Measurements from ENCODE around the gene EDAR.
A peak's percentile ranks its signal among the peaks of the same experiment; 100 is the strongest.

EDAR gene

GRCh38 chr2:109031476-109032228, 42.6 kb upstream of the EDAR start:
- Histone ChIP-seq H3K27me3 (ENCODE audit: insufficient read depth, poor library complexity, severe bottlenecking) (no peaks in the 10 kb centered on the region), H3K27ac (replicated peaks) (peak overlapping the region; percentile 85), H3K4me3 (replicated peaks; ENCODE audit: insufficient read depth, low read length) (peak overlapping the region; percentile 39)
- peak; percentile 49; the same call in 1 of the 2 replicates for TF ChIP-seq POLR2AphosphoS5 (IDR thresholded peaks at IDR 0.05; ENCODE audit: low read depth)
- no peak for TF ChIP-seq GABPA (IDR thresholded peaks at IDR 0.05; ENCODE audit: low read depth)
- TF ChIP-seq SPI1 (IDR thresholded peaks at IDR 0.05; ENCODE audit: borderline replicate concordance, low read depth) = peak; percentile 23; the same call in 1 of the 2 replicates
- DNase-seq (ENCODE audit: low read depth in 1 of 2, low spot score in 1 of 2) = peak; percentile 80 to 92

GRCh38 chr2:109030870-109031475, 42.0 kb upstream of the EDAR start:
- H3K27me3 ChIP-seq (ENCODE audit: insufficient read depth, poor library complexity, severe bottlenecking) = no peaks in the 10 kb centered on the region
- H3K4me3 ChIP-seq (replicated peaks; ENCODE audit: insufficient read depth, low read length) = peak overlapping the region; percentile 39
- no peak for TF ChIP-seq GABPA (IDR thresholded peaks at IDR 0.05; ENCODE audit: low read depth)
- TF ChIP-seq, protein P1, sequence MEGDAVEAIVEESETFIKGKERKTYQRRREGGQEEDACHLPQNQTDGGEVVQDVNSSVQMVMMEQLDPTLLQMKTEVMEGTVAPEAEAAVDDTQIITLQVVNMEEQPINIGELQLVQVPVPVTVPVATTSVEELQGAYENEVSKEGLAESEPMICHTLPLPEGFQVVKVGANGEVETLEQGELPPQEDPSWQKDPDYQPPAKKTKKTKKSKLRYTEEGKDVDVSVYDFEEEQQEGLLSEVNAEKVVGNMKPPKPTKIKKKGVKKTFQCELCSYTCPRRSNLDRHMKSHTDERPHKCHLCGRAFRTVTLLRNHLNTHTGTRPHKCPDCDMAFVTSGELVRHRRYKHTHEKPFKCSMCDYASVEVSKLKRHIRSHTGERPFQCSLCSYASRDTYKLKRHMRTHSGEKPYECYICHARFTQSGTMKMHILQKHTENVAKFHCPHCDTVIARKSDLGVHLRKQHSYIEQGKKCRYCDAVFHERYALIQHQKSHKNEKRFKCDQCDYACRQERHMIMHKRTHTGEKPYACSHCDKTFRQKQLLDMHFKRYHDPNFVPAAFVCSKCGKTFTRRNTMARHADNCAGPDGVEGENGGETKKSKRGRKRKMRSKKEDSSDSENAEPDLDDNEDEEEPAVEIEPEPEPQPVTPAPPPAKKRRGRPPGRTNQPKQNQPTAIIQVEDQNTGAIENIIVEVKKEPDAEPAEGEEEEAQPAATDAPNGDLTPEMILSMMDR (IDR thresholded peaks at IDR 0.05; ENCODE audit: insufficient read depth, low read length) = no peak
- no peak for TF ChIP-seq SPI1 (IDR thresholded peaks at IDR 0.05; ENCODE audit: borderline replicate concordance, low read depth)
- no peak for TF ChIP-seq POLR2AphosphoS5 (IDR thresholded peaks at IDR 0.05; ENCODE audit: low read depth)
- TF ChIP-seq, protein P2, sequence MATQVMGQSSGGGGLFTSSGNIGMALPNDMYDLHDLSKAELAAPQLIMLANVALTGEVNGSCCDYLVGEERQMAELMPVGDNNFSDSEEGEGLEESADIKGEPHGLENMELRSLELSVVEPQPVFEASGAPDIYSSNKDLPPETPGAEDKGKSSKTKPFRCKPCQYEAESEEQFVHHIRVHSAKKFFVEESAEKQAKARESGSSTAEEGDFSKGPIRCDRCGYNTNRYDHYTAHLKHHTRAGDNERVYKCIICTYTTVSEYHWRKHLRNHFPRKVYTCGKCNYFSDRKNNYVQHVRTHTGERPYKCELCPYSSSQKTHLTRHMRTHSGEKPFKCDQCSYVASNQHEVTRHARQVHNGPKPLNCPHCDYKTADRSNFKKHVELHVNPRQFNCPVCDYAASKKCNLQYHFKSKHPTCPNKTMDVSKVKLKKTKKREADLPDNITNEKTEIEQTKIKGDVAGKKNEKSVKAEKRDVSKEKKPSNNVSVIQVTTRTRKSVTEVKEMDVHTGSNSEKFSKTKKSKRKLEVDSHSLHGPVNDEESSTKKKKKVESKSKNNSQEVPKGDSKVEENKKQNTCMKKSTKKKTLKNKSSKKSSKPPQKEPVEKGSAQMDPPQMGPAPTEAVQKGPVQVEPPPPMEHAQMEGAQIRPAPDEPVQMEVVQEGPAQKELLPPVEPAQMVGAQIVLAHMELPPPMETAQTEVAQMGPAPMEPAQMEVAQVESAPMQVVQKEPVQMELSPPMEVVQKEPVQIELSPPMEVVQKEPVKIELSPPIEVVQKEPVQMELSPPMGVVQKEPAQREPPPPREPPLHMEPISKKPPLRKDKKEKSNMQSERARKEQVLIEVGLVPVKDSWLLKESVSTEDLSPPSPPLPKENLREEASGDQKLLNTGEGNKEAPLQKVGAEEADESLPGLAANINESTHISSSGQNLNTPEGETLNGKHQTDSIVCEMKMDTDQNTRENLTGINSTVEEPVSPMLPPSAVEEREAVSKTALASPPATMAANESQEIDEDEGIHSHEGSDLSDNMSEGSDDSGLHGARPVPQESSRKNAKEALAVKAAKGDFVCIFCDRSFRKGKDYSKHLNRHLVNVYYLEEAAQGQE (IDR thresholded peaks at IDR 0.05; ENCODE audit: insufficient replicate concordance, low read depth) = no peak
- no peak for DNase-seq (ENCODE audit: low read depth in 1 of 2, low spot score in 1 of 2)
- peak overlapping the region; percentile 85 for H3K27ac ChIP-seq (replicated peaks)

DNA sequence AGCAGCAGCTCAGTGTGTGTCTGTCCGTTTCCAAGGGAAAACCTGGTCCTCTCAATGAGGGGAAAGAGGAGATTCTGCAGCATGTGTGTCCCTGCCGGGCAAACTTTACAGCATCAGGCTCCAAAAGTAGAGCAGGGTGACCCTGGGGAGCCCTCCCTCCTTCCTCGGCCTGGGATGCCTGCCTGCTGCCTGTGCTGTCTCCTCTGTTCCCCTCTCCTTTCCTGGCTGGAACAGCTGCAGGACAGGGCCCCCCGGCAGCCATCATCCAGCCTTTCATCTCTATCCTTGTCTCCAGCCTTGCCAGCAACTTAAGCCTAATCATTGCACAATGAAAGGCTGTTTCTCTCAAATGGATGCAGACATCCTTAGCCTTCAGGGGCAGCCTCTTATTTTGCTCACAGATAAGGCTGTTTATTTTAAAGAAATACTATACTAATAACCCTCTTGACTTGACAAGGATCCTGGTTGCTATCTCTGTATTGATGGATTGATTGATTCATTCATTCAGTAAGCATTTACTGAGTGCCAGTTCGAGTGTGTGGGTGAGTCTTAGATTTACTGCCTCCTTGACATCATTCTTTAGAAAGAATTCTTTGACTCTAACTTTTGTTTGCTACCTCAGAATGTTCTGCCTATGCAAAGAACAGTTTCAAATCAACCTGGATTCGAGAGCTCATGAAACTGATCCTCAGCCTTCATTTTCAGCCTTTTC, 40.6 kb upstream of the EDAR start:
- TF ChIP-seq GABPA (IDR thresholded peaks at IDR 0.05; ENCODE audit: low read depth) (no peak), POLR2AphosphoS5 (IDR thresholded peaks at IDR 0.05; ENCODE audit: low read depth) (no peak), SPI1 (IDR thresholded peaks at IDR 0.05; ENCODE audit: borderline replicate concordance, low read depth) (no peak)
- TF ChIP-seq, protein P1 (IDR thresholded peaks at IDR 0.05; ENCODE audit: insufficient read depth, low read length) = no peak
- TF ChIP-seq, protein P2 (IDR thresholded peaks at IDR 0.05; ENCODE audit: insufficient replicate concordance, low read depth) = no peak
- Histone ChIP-seq H3K27ac (replicated peaks) (no peak overlapping the region), H3K4me3 (replicated peaks; ENCODE audit: insufficient read depth, low read length) (no peak overlapping the region), H3K27me3 (ENCODE audit: insufficient read depth, poor library complexity, severe bottlenecking) (no peaks in the 10 kb centered on the region)
- no peak for DNase-seq (ENCODE audit: low read depth in 1 of 2, low spot score in 1 of 2)
